HepG2 (cell line): ENCODE measurements around the gene MLX. TPM values are rescaled to one million over a fixed set of nuclear protein-coding genes. Genes with fewer than 3 reads are reported as not detected.

Source experiments
- FOXP1 ChIP-seq, 2 experiments: fragments of 450-650 bp in 1 of 2; IDR thresholded peaks; 2 replicates each; pipeline ENCODE4 v1.6.1; 2017 to 2018; ENCODE audit warnings: antibody characterized with exemption in 1 of 2
- KDM3A ChIP-seq: IDR thresholded peaks from 2 replicates; pipeline ENCODE4 v1.6.1; 2018; ENCODE audit warnings: low read depth, missing compliant biosample characterization
- MAFK ChIP-seq, 2 experiments: IDR thresholded peaks in 1 of 2; conservative IDR thresholded peaks in 1 of 2; 2 replicates each; pipeline ENCODE4 v1.6.1; 2011; ENCODE audit warnings: improper control_type of control experiment in 2 of 2, low read length in 2 of 2
- MTERF4 ChIP-seq: sonication (generic); formaldehyde crosslinking; IDR thresholded peaks from 2 replicates; pipeline ENCODE4 v1.8.0; 2023; ENCODE audit warnings: mild to moderate bottlenecking, missing genetic modification reagents
- PCBP1 ChIP-seq: fragments of 200-400 bp; formaldehyde crosslinking; IDR thresholded peaks from 2 replicates; pipeline ENCODE4 v1.6.1; 2017; ENCODE audit warnings: mild to moderate bottlenecking, low read depth, low read length, borderline replicate concordance
- PCBP2 ChIP-seq: fragments of 200-400 bp; formaldehyde crosslinking; optimal IDR thresholded peaks from 2 replicates; pipeline ENCODE3; 2018; ENCODE audit warnings: low read length, low read depth; ENCODE audit not compliant: poor library complexity, severe bottlenecking
- RBM22 ChIP-seq: fragments of 200-400 bp; formaldehyde crosslinking; optimal IDR thresholded peaks from 2 replicates; pipeline ENCODE3; 2017; ENCODE audit warnings: mild to moderate bottlenecking, low read length, moderate library complexity
- SMC3 ChIP-seq: IDR thresholded peaks from 2 replicates; pipeline ENCODE4 v1.6.1; 2011; ENCODE audit warnings: low read length, improper control_type of control experiment
- SNAPC4 ChIP-seq: sonication (generic); formaldehyde crosslinking; IDR thresholded peaks from 2 replicates; pipeline ENCODE4 v1.4.0; 2020; ENCODE audit warnings: mild to moderate bottlenecking, missing genetic modification reagents
- ZNF232 ChIP-seq: sonication (generic); formaldehyde crosslinking; IDR thresholded peaks from 2 replicates; pipeline ENCODE4 v1.4.0; 2020; ENCODE audit warnings: missing genetic modification reagents, borderline replicate concordance
- ZNF343 ChIP-seq: sonication (generic); formaldehyde crosslinking; IDR thresholded peaks from 2 replicates; pipeline ENCODE4 v1.4.0; 2020; ENCODE audit warnings: mild to moderate bottlenecking, missing genetic modification reagents
- ZNF383 ChIP-seq: sonication (generic); formaldehyde crosslinking; IDR thresholded peaks from 2 replicates; pipeline ENCODE4 v1.4.0; 2020; ENCODE audit warnings: missing genetic modification reagents, mild to moderate bottlenecking, borderline replicate concordance
- ZNF530 ChIP-seq: sonication (generic); formaldehyde crosslinking; IDR thresholded peaks from 2 replicates; pipeline ENCODE4 v1.5.0; 2020; ENCODE audit warnings: low read depth, mild to moderate bottlenecking, missing genetic modification reagents
- ZNF646 ChIP-seq: sonication (generic); formaldehyde crosslinking; IDR thresholded peaks from 2 replicates; pipeline ENCODE4 v1.9.0; 2021; ENCODE audit warnings: mild to moderate bottlenecking, missing genetic modification reagents
- ZNF816 ChIP-seq: sonication (generic); formaldehyde crosslinking; IDR thresholded peaks from 2 replicates; pipeline ENCODE4 v1.8.0; 2022; ENCODE audit warnings: missing genetic modification reagents, mild to moderate bottlenecking, borderline replicate concordance
- polyA plus RNA-seq, 8 experiments: library from polyadenylated mRNA; depleted of rRNA in 3 of 8; stranded (reverse) in 7 of 8; unstranded in 1 of 8; fragments of >200 nt; fragmentation: Illumina TruSeq in 4 of 8; extraction: Trizol in 4 of 8; gene quantifications; 2 replicates each; pipeline versions ENCODE4 v1.2.1 to v1.2.3, GENCODE V29; 2011 to 2016; ENCODE audit warnings: low read depth in 4 of 8, missing spikeins in 1 of 8, mixed read lengths in 1 of 8; ENCODE audit not compliant: insufficient read depth in 1 of 8
- total RNA-seq, 5 experiments: library from RNA; depleted of rRNA; stranded (reverse); fragments of >200 nt; fragmentation: Illumina TruSeq; extraction: Trizol; gene quantifications; 2 replicates each; pipeline ENCODE4 v1.2.3, GENCODE V29; 2016; ENCODE audit warnings: low read depth in 1 of 5

Gene MLX
- total and polyA plus RNA-seq, 2 of the 13 experiments (the other 11 are each of a cell fraction or from before 2014, with no cell fraction given) = 38.9 to 74.4 TPM

GRCh38 chr17:42554250-42555121 lies 12.4 kb upstream of the MLX start (continued):
- TF ChIP-seq ZNF646 (CRISPR knock-in tag) (no peak), ZNF383 (CRISPR knock-in tag) (no peak), MTERF4 (CRISPR knock-in tag) (peak; percentile 94), PCBP2 (no peak), KDM3A (CRISPR knock-in tag) (peak; percentile 93), ZNF343 (CRISPR knock-in tag) (peak; percentile 24; the same call in 1 of the 2 replicates), RBM22 (peak; percentile 56), FOXP1 (IDR thresholded peaks at IDR 0.05) (no peak), FOXP1 (CRISPR knock-in tag; IDR thresholded peaks at IDR 0.05) (0 out of 2 replicates have a peak, but pooled peaks have one; percentile 8), SMC3 (no peak), ZNF530 (no peak), PCBP1 (0 out of 2 replicates have a peak, but pooled peaks have one; percentile 67), ZNF816 (CRISPR knock-in tag) (peak; percentile 53), MAFK (conservative IDR thresholded peaks at IDR 0.05 in 1 of 2, IDR thresholded peaks at IDR 0.05 in 1 of 2; ENCODE audit: low read length in 2 of 2) (no peak), ZNF232 (CRISPR knock-in tag) (0 out of 2 replicates have a peak, but pooled peaks have one; percentile 53), SNAPC4 (no peak)
